Type B pancreatic cell (in vitro differentiated cells): ENCODE results near the gene GPSM3. TPM values are rescaled to one million over a fixed set of nuclear protein-coding genes. Genes with fewer than 3 reads are reported as not detected.

Source experiments
- microRNA-seq: library from miRNA; unstranded; fragments of <30 nt; microRNA quantifications from one replicate; pipeline ENCODE4, GENCODE V29; 2020
- total RNA-seq: library from RNA; stranded (reverse); gene quantifications from 2 replicates; pipeline ENCODE4 v1.2.1, GENCODE V29; 2021; ENCODE audit warnings: low replicate concordance

Gene GPSM3
- total RNA-seq, 1 donor from 2014 or later = 3.3 TPM

Small RNA genes within 50 kb of the gene (microRNA-seq; reads per million reads assigned to microRNA genes)
- gene MIR6721 (2.5 reads per million), gene MIR6833 (not detected)

Other genes with a start within 250 kb of the GPSM3 start
- gene CFB, start 246.5 kb downstream of the GPSM3 start, total RNA-seq = 7.8 and 13.6 TPM in 2 replicates
- gene NELFE, start 233.7 kb downstream of the GPSM3 start, total RNA-seq = 63.9 and 73.0 TPM in 2 replicates
- gene SKIC2, start 233.5 kb downstream of the GPSM3 start, total RNA-seq = 84.2 and 100 TPM in 2 replicates
- gene DXO, start 220.5 kb downstream of the GPSM3 start, total RNA-seq = 24.2 and 28.9 TPM in 2 replicates
- 5.2 and 9.7 TPM in 2 replicates for gene C4A, start 210.6 kb downstream of the GPSM3 start, total RNA-seq
- gene C4B, start 177.8 kb downstream of the GPSM3 start, total RNA-seq = 5.3 and 9.2 TPM in 2 replicates
- gene CYP21A2, start 154.2 kb downstream of the GPSM3 start, total RNA-seq = 0.14 and 0.68 TPM in 2 replicates
- gene TNXB, start 83.3 kb downstream of the GPSM3 start, total RNA-seq = 20.8 and 22.2 TPM in 2 replicates
- 95.8 and 99.3 TPM in 2 replicates for gene ATF6B, start 64.4 kb downstream of the GPSM3 start, total RNA-seq
- gene FKBPL, start 62.4 kb downstream of the GPSM3 start, total RNA-seq = 8.4 and 10.1 TPM in 2 replicates
- 1.00 and 2.7 TPM in 2 replicates for gene PRRT1, start 40.7 kb downstream of the GPSM3 start, total RNA-seq
- gene PPT2, start 38.5 kb downstream of the GPSM3 start, total RNA-seq = 44.1 and 46.9 TPM in 2 replicates
- 27.1 and 35.8 TPM in 2 replicates for gene EGFL8, start 28.0 kb downstream of the GPSM3 start, total RNA-seq
- 64.1 and 76.3 TPM in 2 replicates for gene AGPAT1, start 16.6 kb downstream of the GPSM3 start, total RNA-seq
- gene RNF5, start 14.2 kb downstream of the GPSM3 start, total RNA-seq = 49.4 and 69.2 TPM in 2 replicates
- gene AGER, start 8.4 kb downstream of the GPSM3 start, total RNA-seq = 11.1 and 16.9 TPM in 2 replicates
- 137 and 166 TPM in 2 replicates for gene PBX2, start 2.4 kb downstream of the GPSM3 start, total RNA-seq
- gene NOTCH4, start 31.4 kb upstream of the GPSM3 start, total RNA-seq = 1.5 and 1.9 TPM in 2 replicates
- gene TSBP1, start 179.3 kb upstream of the GPSM3 start, total RNA-seq = not detected in 2 replicates
- gene BTNL2, start 214.5 kb upstream of the GPSM3 start, total RNA-seq = not detected in 2 replicates
- gene HLA-DRA, start 247.2 kb upstream of the GPSM3 start, total RNA-seq = 1.4 and 2.1 TPM in 2 replicates